ENCODE data around the gene FKBP14. TPM values are rescaled to one million over a fixed set of nuclear protein-coding genes. Genes with fewer than 3 reads are reported as not detected.

FKBP14 gene
- total and polyA plus RNA-seq, 9 of the 15 experiments (the other 6 are each of a cell fraction or from before 2014, with no cell fraction given), result 5.3 to 27.9 (median 14.3) TPM

- Histone ChIP-seq H3K27ac (ENCODE audit: extremely low read depth, low read depth, low read length) (no peak overlapping the region), H3K27me3 (ENCODE audit: control insufficient read depth in 2 of 2, insufficient read depth in 2 of 2, low read length in 2 of 2) (no peaks in the 10 kb centered on the region), H3K9me3 (replicated peaks; ENCODE audit: control insufficient read depth, insufficient read depth, low read depth, low read length) (no peaks in the 10 kb centered on the region), H2AFZ (ENCODE audit: low read depth, low read length) (no peak overlapping the region), H3K36me3 (ENCODE audit: control insufficient read depth, insufficient read depth, low read length) (peaks cover 13% of the 10 kb centered on the region), H3K4me1 (replicated peaks in 1 of 2; ENCODE audit: control insufficient read depth in 2 of 2, insufficient read depth in 2 of 2, low read length in 2 of 2) (peaks cover 0 to 3% of the 10 kb centered on the region in 2 experiments; a peak in 2 of 5 replicates), H3K79me2 (ENCODE audit: control insufficient read depth, insufficient read depth, low read length) (peaks cover 3% of the 10 kb centered on the region; the same call in 1 of the 3 replicates), H3K9me1 (ENCODE audit: control insufficient read depth, insufficient read depth, low read length) (no peaks in the 10 kb centered on the region), H4K20me1 (replicated peaks; ENCODE audit: control insufficient read depth, insufficient read depth, low read length) (no peaks in the 10 kb centered on the region), H3K4me3 (no peak overlapping the region), H3K9ac (ENCODE audit: insufficient read depth in 1 of 2, low read depth in 2 of 2, low read length in 2 of 2) (no peak overlapping the region), H3K4me2 (ENCODE audit: insufficient read depth, low read length) (no peak overlapping the region)
- ChIA-PET CTCF (ENCODE audit: low intra/inter-chr PET ratio) (no interaction called here), POLR2A (interaction anchor here (1.3 to 1.9 kb wide), 2 partner anchors 15 to 33 kb away, joined by 3 to 6 read pairs; partner anchors contain the start of gene FKBP14)
- in situ Hi-C loops (cut with MboI), result no loop called here
- DNase-seq (ENCODE audit: extremely low read depth in 1 of 4, low spot score in 3 of 4) (no peak), ATAC-seq (no peak), FAIRE-seq (no peak)
- intact Hi-C loops (cut with micrococcal nuclease), result no loop called here
- BruUV-seq (replicated peaks), result no TSS peak
- 65% methylated on average over 4 of the region's 4 CpGs for WGBS (ENCODE audit: insufficient coverage, low coverage, missing lambda C conversion rate)
- TF ChIP-seq ADNP (tag; IDR thresholded peaks at IDR 0.05), result no peak
- TF ChIP-seq, protein P1, sequence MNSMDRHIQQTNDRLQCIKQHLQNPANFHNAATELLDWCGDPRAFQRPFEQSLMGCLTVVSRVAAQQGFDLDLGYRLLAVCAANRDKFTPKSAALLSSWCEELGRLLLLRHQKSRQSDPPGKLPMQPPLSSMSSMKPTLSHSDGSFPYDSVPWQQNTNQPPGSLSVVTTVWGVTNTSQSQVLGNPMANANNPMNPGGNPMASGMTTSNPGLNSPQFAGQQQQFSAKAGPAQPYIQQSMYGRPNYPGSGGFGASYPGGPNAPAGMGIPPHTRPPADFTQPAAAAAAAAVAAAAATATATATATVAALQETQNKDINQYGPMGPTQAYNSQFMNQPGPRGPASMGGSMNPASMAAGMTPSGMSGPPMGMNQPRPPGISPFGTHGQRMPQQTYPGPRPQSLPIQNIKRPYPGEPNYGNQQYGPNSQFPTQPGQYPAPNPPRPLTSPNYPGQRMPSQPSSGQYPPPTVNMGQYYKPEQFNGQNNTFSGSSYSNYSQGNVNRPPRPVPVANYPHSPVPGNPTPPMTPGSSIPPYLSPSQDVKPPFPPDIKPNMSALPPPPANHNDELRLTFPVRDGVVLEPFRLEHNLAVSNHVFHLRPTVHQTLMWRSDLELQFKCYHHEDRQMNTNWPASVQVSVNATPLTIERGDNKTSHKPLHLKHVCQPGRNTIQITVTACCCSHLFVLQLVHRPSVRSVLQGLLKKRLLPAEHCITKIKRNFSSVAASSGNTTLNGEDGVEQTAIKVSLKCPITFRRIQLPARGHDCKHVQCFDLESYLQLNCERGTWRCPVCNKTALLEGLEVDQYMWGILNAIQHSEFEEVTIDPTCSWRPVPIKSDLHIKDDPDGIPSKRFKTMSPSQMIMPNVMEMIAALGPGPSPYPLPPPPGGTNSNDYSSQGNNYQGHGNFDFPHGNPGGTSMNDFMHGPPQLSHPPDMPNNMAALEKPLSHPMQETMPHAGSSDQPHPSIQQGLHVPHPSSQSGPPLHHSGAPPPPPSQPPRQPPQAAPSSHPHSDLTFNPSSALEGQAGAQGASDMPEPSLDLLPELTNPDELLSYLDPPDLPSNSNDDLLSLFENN (IDR thresholded peaks at IDR 0.05; ENCODE audit: low read depth in 2 of 2, low read length in 2 of 2), result no peak
- TF ChIP-seq ZFP1 (CRISPR knock-in tag; IDR thresholded peaks at IDR 0.05), result peak; percentile 57; the same call in 1 of the 2 replicates
- no peak for TF ChIP-seq WHSC1 (IDR thresholded peaks at IDR 0.05; ENCODE audit: low read length)
- peak; percentile 40 for TF ChIP-seq ZNF316 (IDR thresholded peaks at IDR 0.05)
- TF ChIP-seq MCM3 (IDR thresholded peaks at IDR 0.05), result no peak
These were observed 15.2 kb upstream of the FKBP14 start for GRCh38 chr7:30041526-30042269.
